HCT116 (cell line): ENCODE measurements around the gene RTTN. TPM values are rescaled to one million over a fixed set of nuclear protein-coding genes. Genes with fewer than 3 reads are reported as not detected.

ENCODE experiments used
- ATAC-seq: fragments of 200-7000 bp; cut with Tn5 transposase; 2 replicates; pipeline ENCODE4 v1.9.1; 2020; ENCODE audit warnings: mild to moderate bottlenecking, moderate library complexity
- BruUV-seq: library from RNA; stranded (reverse); fragments of 400-500 nt; replicated peaks from 2 replicates; lab custom pipeline; 2021; lab: Mats Ljungman, UMichigan
- CTCF ChIA-PET: fragments of 300-600 bp; sonication (Branson Sonifier 250); formaldehyde crosslinking; loops from one replicate; lab custom pipeline; 2021; ENCODE audit warnings: antibody characterized with exemption; lab: Charles Lee
- POLR2A ChIA-PET: fragments of 300-600, 350-600 bp; sonication (Branson Sonifier 250); formaldehyde crosslinking; loops from one replicate; lab custom pipeline; 2021; ENCODE audit warnings: antibody characterized with exemption; lab: Charles Lee
- RAD21 ChIA-PET, 2 experiments: fragments of 300-600 bp; sonication (Branson Sonifier 250); formaldehyde crosslinking; loops; one replicate each; lab custom pipeline; 2023; ENCODE audit warnings: low total read pairs in 2 of 2; ENCODE audit not compliant: uncharacterized antibody in 2 of 2, unreplicated experiment in 2 of 2, low non-redundant PET in 1 of 2; lab: Charles Lee
- DNase-seq: peaks from one replicate; pipeline ENCODE4 v3.0.0-alpha.2; 2010; ENCODE audit warnings: low read depth, low spot score
- H2AFZ ChIP-seq: fragments of 200-600 bp; shearing (Covaris generic), sonication (generic); 2 replicates; pipeline ENCODE4 v1.6.1; 2017; ENCODE audit warnings: low read depth, mixed run types, mixed read lengths, antibody characterized with exemption, low read length; ENCODE audit not compliant: poor library complexity, severe bottlenecking
- H3K27ac ChIP-seq: 2 replicates; pipeline ENCODE4 v1.5.1; 2012; ENCODE audit warnings: low read depth, low read length
- H3K27me3 ChIP-seq: fragments of 200-600 bp; sonication (generic); 2 replicates; pipeline ENCODE4 v1.6.1; 2016; ENCODE audit warnings: mixed run types, low read length, mixed read lengths; ENCODE audit not compliant: insufficient read depth
- H3K36me3 ChIP-seq, 2 experiments: fragments of 200-500 bp in 1 of 2; fragments of 200-600 bp in 1 of 2; sonication (Bioruptor generic) in 1 of 2; sonication (generic) in 1 of 2; 2 replicates each; pipeline versions ENCODE4 v1.5.1 to v1.6.1; 2014 to 2016; ENCODE audit warnings: low read length in 2 of 2, inconsistent platforms in 1 of 2, mixed read lengths in 1 of 2, mixed run types in 1 of 2; ENCODE audit not compliant: insufficient read depth in 2 of 2, control insufficient read depth in 1 of 2
- H3K4me1 ChIP-seq, 2 experiments: fragments of 200-600 bp in 1 of 2; sonication (generic) in 1 of 2; 2 replicates each; pipeline versions ENCODE4 v1.5.1 to v1.6.1; 2012 to 2017; ENCODE audit warnings: low read length in 2 of 2, inconsistent platforms in 1 of 2, mild to moderate bottlenecking in 1 of 2, mixed read lengths in 1 of 2, mixed run types in 1 of 2, moderate library complexity in 1 of 2; ENCODE audit not compliant: insufficient read depth in 2 of 2, control insufficient read depth in 1 of 2
- H3K4me2 ChIP-seq: fragments of 200-600 bp; sonication (generic); 2 replicates; pipeline ENCODE4 v1.6.1; 2017; ENCODE audit warnings: mixed run types, low read length, mixed read lengths
- H3K4me3 ChIP-seq, 2 experiments: fragments of 200-600 bp in 1 of 2; sonication (generic) in 1 of 2; replicated peaks in 1 of 2; 2 replicates each; pipeline ENCODE4 v1.5.1; 2011 to 2016; ENCODE audit warnings: low read length in 2 of 2, control low read depth in 1 of 2, low read depth in 1 of 2, mild to moderate bottlenecking in 1 of 2, mixed read lengths in 1 of 2, mixed run types in 1 of 2
- H3K79me2 ChIP-seq: fragments of 200-600 bp; sonication (generic); 2 replicates; pipeline ENCODE4 v1.6.1; 2017; ENCODE audit warnings: mild to moderate bottlenecking, mixed run types, low read length, moderate library complexity, mixed read lengths; ENCODE audit not compliant: insufficient read depth
- H3K9ac ChIP-seq: fragments of 200-600 bp; sonication (generic); 2 replicates; pipeline ENCODE4 v1.6.1; 2016; ENCODE audit warnings: low read length, mixed read lengths
- H3K9me2 ChIP-seq: fragments of 200-600 bp; sonication (generic), shearing (Covaris generic); 2 replicates; pipeline ENCODE4 v1.6.1; 2017; ENCODE audit warnings: mixed run types, mild to moderate bottlenecking, moderate library complexity; ENCODE audit not compliant: insufficient read depth
- H3K9me3 ChIP-seq, 2 experiments: fragments of 200-500 bp in 1 of 2; fragments of 200-600 bp in 1 of 2; sonication (Bioruptor generic) in 1 of 2; sonication (generic) in 1 of 2; 2 replicates each; pipeline ENCODE4 v1.6.1; 2014 to 2017; ENCODE audit warnings: low read length in 2 of 2, mixed read lengths in 2 of 2, inconsistent platforms in 1 of 2, low read depth in 1 of 2, mild to moderate bottlenecking in 1 of 2, mixed run types in 1 of 2, moderate library complexity in 1 of 2; ENCODE audit not compliant: control insufficient read depth in 1 of 2, insufficient read depth in 1 of 2
- H4K20me1 ChIP-seq: fragments of 200-600 bp; sonication (generic), shearing (Covaris generic); 2 replicates; pipeline ENCODE4 v1.6.1; 2017; ENCODE audit warnings: mixed run types, mild to moderate bottlenecking, moderate library complexity; ENCODE audit not compliant: insufficient read depth
- CBX3 ChIP-seq: IDR thresholded peaks from 2 replicates; pipeline ENCODE4 v1.6.1; 2012; ENCODE audit warnings: low read depth
- EGR1 ChIP-seq: IDR thresholded peaks from 2 replicates; pipeline ENCODE4 v1.6.1; 2012; ENCODE audit warnings: low read depth
- ELF1 ChIP-seq: IDR thresholded peaks from 2 replicates; pipeline ENCODE4 v1.6.1; 2012; ENCODE audit warnings: low read depth, borderline replicate concordance
- EZH2 ChIP-seq: fragments of 200-600 bp; sonication (generic); IDR thresholded peaks from 2 replicates; pipeline ENCODE4 v1.6.1; 2017; ENCODE audit warnings: antibody characterized with exemption, mixed run types
- EZH2phosphoT487 ChIP-seq: fragments of 200-600 bp; IDR thresholded peaks from 2 replicates; pipeline ENCODE4 v1.6.1; 2018; ENCODE audit warnings: antibody characterized with exemption, borderline replicate concordance
- FOSL1 ChIP-seq: IDR thresholded peaks from 2 replicates; pipeline ENCODE4 v1.6.1; 2012; ENCODE audit warnings: low read depth
- JUND ChIP-seq: IDR thresholded peaks from 2 replicates; pipeline ENCODE4 v1.6.1; 2012
- MAX ChIP-seq: IDR thresholded peaks from 2 replicates; pipeline ENCODE4 v1.6.1; 2012
- POLR2A ChIP-seq: IDR thresholded peaks from 2 replicates; pipeline ENCODE4 v1.7.0; 2011; ENCODE audit warnings: borderline replicate concordance; ENCODE audit not compliant: insufficient read depth, insufficient read length; ENCODE audit errors: extremely low read depth
- POLR2AphosphoS5 ChIP-seq: IDR thresholded peaks from 2 replicates; pipeline ENCODE4 v1.6.1; 2011; ENCODE audit warnings: mild to moderate bottlenecking, low read depth, low read length, moderate library complexity
- SIN3A ChIP-seq: IDR thresholded peaks from 2 replicates; pipeline ENCODE4 v1.6.1; 2012; ENCODE audit warnings: low read depth
- SP1 ChIP-seq: IDR thresholded peaks from 2 replicates; pipeline ENCODE4 v1.6.1; 2012; ENCODE audit warnings: low read depth
- TCF7L2 ChIP-seq: IDR thresholded peaks from 2 replicates; pipeline ENCODE4 v1.7.0; 2011; ENCODE audit warnings: borderline replicate concordance, inconsistent platforms; ENCODE audit not compliant: insufficient read depth, insufficient read length; ENCODE audit errors: extremely low read depth
- ZFX ChIP-seq: fragments of 450-650 bp; IDR thresholded peaks from 2 replicates; pipeline ENCODE4 v1.6.1; 2017
- ZNF274 ChIP-seq: fragments of 200-500 bp; sonication (Bioruptor generic); IDR thresholded peaks from 2 replicates; pipeline ENCODE4 v1.6.1; 2014; ENCODE audit warnings: mild to moderate bottlenecking, low read depth, low read length, inconsistent platforms
- intact Hi-C: fragments of 100-400 bp; cut with micrococcal nuclease; formaldehyde crosslinking; loops from 2 replicates; pipeline ENCODE4 v1.10.0; 2022
- total RNA-seq: library from RNA; stranded (reverse); gene quantifications from one replicate; pipeline ENCODE4 v1.2.1, GENCODE V29; 2021; ENCODE audit not compliant: unreplicated experiment
- TF ChIP-seq, protein P1 (sequence below): IDR thresholded peaks from 2 replicates; pipeline ENCODE4 v1.6.1; 2012; ENCODE audit warnings: low read depth
- TF ChIP-seq, protein P2 (sequence below), 3 experiments: fragments of 200-600 bp in 1 of 3; sonication (generic) in 1 of 3; IDR thresholded peaks in 2 of 3; conservative IDR thresholded peaks in 1 of 3; 2 replicates each; pipeline ENCODE4 v1.5.1; 2012 to 2017; ENCODE audit warnings: low read depth in 2 of 3, low read length in 2 of 3, antibody characterized with exemption in 1 of 3, borderline replicate concordance in 1 of 3, control low read depth in 1 of 3, mild to moderate bottlenecking in 1 of 3, mixed read lengths in 1 of 3, mixed run types in 1 of 3, moderate library complexity in 1 of 3; ENCODE audit not compliant: insufficient read depth in 1 of 3
- TF ChIP-seq, protein P3 (sequence below): IDR thresholded peaks from 2 replicates; pipeline ENCODE4 v1.6.1; 2012

The RTTN gene
- total RNA-seq, 1 experiment from 2014 or later: 41.2 TPM

DNA sequence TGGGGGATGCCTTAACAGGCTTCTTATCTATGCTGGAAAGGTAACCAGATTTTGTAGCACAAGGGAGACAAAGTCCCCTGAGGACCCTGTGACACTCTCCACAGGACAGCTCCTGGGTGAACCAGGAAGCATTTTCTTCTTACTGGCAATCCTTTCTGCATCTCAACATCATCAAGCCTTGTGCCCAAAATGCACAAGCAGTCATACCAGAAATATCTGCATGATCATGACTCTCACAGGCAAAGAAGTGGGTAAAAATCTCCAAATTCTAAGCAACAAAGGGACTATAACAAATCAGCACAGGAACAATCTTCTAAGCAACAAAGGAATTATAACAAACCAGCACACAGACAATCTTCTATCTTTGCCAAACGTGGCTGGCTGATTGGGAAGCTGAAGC, 158.7 kb downstream of the RTTN start:
- Histone ChIP-seq H3K9me3 (no peaks in the 10 kb centered on the region), H3K4me3 (no peak overlapping the region), H3K36me3 (peaks cover 0 to 4% of the 10 kb centered on the region in 2 experiments; a peak in 1 of 4 replicates), H2AFZ (no peak overlapping the region), H4K20me1 (no peaks in the 10 kb centered on the region), H3K4me1 (peaks cover 0 to 8% of the 10 kb centered on the region in 2 experiments; a peak in 2 of 4 replicates), H3K9me2 (no peaks in the 10 kb centered on the region), H3K79me2 (no peaks in the 10 kb centered on the region; the same call in 1 of the 2 replicates), H3K9ac (no peak overlapping the region), H3K27me3 (no peaks in the 10 kb centered on the region), H3K4me2 (no peak overlapping the region), H3K27ac (no peak overlapping the region)
- TF ChIP-seq JUND: no peak
- no peak for TF ChIP-seq TCF7L2
- TF ChIP-seq, protein P1, sequence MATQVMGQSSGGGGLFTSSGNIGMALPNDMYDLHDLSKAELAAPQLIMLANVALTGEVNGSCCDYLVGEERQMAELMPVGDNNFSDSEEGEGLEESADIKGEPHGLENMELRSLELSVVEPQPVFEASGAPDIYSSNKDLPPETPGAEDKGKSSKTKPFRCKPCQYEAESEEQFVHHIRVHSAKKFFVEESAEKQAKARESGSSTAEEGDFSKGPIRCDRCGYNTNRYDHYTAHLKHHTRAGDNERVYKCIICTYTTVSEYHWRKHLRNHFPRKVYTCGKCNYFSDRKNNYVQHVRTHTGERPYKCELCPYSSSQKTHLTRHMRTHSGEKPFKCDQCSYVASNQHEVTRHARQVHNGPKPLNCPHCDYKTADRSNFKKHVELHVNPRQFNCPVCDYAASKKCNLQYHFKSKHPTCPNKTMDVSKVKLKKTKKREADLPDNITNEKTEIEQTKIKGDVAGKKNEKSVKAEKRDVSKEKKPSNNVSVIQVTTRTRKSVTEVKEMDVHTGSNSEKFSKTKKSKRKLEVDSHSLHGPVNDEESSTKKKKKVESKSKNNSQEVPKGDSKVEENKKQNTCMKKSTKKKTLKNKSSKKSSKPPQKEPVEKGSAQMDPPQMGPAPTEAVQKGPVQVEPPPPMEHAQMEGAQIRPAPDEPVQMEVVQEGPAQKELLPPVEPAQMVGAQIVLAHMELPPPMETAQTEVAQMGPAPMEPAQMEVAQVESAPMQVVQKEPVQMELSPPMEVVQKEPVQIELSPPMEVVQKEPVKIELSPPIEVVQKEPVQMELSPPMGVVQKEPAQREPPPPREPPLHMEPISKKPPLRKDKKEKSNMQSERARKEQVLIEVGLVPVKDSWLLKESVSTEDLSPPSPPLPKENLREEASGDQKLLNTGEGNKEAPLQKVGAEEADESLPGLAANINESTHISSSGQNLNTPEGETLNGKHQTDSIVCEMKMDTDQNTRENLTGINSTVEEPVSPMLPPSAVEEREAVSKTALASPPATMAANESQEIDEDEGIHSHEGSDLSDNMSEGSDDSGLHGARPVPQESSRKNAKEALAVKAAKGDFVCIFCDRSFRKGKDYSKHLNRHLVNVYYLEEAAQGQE: no peak
- TF ChIP-seq EZH2: no peak
- TF ChIP-seq, protein P2, sequence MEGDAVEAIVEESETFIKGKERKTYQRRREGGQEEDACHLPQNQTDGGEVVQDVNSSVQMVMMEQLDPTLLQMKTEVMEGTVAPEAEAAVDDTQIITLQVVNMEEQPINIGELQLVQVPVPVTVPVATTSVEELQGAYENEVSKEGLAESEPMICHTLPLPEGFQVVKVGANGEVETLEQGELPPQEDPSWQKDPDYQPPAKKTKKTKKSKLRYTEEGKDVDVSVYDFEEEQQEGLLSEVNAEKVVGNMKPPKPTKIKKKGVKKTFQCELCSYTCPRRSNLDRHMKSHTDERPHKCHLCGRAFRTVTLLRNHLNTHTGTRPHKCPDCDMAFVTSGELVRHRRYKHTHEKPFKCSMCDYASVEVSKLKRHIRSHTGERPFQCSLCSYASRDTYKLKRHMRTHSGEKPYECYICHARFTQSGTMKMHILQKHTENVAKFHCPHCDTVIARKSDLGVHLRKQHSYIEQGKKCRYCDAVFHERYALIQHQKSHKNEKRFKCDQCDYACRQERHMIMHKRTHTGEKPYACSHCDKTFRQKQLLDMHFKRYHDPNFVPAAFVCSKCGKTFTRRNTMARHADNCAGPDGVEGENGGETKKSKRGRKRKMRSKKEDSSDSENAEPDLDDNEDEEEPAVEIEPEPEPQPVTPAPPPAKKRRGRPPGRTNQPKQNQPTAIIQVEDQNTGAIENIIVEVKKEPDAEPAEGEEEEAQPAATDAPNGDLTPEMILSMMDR (IDR thresholded peaks at IDR 0.05 in 2 of 3, conservative IDR thresholded peaks at IDR 0.05 in 1 of 3; ENCODE audit: borderline replicate concordance in 1 of 3, insufficient read depth in 1 of 3, low read depth in 2 of 3, low read length in 2 of 3): no peak
- TF ChIP-seq EGR1: no peak
- TF ChIP-seq ELF1: no peak
- TF ChIP-seq SP1: no peak
- no peak for TF ChIP-seq ZFX
- no peak for TF ChIP-seq ZNF274
- TF ChIP-seq EZH2phosphoT487: no peak
- TF ChIP-seq FOSL1: no peak
- TF ChIP-seq POLR2A: no peak
- no peak for TF ChIP-seq MAX
- TF ChIP-seq, protein P3, sequence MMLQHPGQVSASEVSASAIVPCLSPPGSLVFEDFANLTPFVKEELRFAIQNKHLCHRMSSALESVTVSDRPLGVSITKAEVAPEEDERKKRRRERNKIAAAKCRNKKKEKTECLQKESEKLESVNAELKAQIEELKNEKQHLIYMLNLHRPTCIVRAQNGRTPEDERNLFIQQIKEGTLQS: no peak
- no peak for TF ChIP-seq CBX3
- TF ChIP-seq SIN3A: no peak
- TF ChIP-seq POLR2AphosphoS5: no peak
- ChIA-PET CTCF (no interaction called here), POLR2A (no interaction called here), RAD21 (no interaction called here)
- BruUV-seq: no TSS peak
- DNase-seq: no peak
- ATAC-seq: no peak
- intact Hi-C loops: no loop called here
